ENCODE measurements around the gene VAV3. TPM values are rescaled to one million over a fixed set of nuclear protein-coding genes. Genes with fewer than 3 reads are reported as not detected.

The VAV3 gene
- total RNA-seq, 1 donor from 2014 or later: 2.9 TPM

GRCh38 chr1:107524301-107524700 is 440.7 kb downstream of the VAV3 start:
- no peak overlapping the region for H3K27ac Mint-ChIP-seq (ENCODE audit: unreplicated experiment)
- H3K27me3 Mint-ChIP-seq (ENCODE audit: low read depth): no peaks in the 10 kb centered on the region
- peaks cover 11% of the 10 kb centered on the region for H3K4me1 Mint-ChIP-seq
- no peaks in the 10 kb centered on the region for H3K36me3 Mint-ChIP-seq (ENCODE audit: low read depth)
- TF ChIP-seq CTCF (conservative IDR thresholded peaks at IDR 0.05): no peak
- no peak overlapping the region for H3K4me3 Mint-ChIP-seq
- no peak for DNase-seq (ENCODE audit: low read depth, low spot score)
- peaks cover 4% of the 10 kb centered on the region for H3K9me3 Mint-ChIP-seq

GRCh38 chr1:107523736-107524135 is 441.2 kb downstream of the VAV3 start:
- no peak for TF ChIP-seq CTCF (conservative IDR thresholded peaks at IDR 0.05)
- H3K9me3 Mint-ChIP-seq: peaks cover 4% of the 10 kb centered on the region

GRCh38 chr1:107523061-107523460 is 441.9 kb downstream of the VAV3 start:
- H3K27ac Mint-ChIP-seq (ENCODE audit: unreplicated experiment): no peak overlapping the region
- H3K4me1 Mint-ChIP-seq: peaks cover 11% of the 10 kb centered on the region
- DNase-seq (ENCODE audit: low read depth, low spot score): no peak

More at GRCh38 chr1:107523736-107524135, 441.2 kb downstream of the VAV3 start:
- H3K27me3 Mint-ChIP-seq (ENCODE audit: low read depth): no peaks in the 10 kb centered on the region
- H3K4me1 Mint-ChIP-seq: peaks cover 11% of the 10 kb centered on the region
- no peaks in the 10 kb centered on the region for H3K36me3 Mint-ChIP-seq (ENCODE audit: low read depth)
- no peak overlapping the region for H3K27ac Mint-ChIP-seq (ENCODE audit: unreplicated experiment)
- no peak for DNase-seq (ENCODE audit: low read depth, low spot score)
- H3K4me3 Mint-ChIP-seq: no peak overlapping the region

More at GRCh38 chr1:107523061-107523460, 441.9 kb downstream of the VAV3 start:
- TF ChIP-seq CTCF (conservative IDR thresholded peaks at IDR 0.05): no peak
- Mint-ChIP-seq H3K4me3 (no peak overlapping the region), H3K27me3 (ENCODE audit: low read depth) (no peaks in the 10 kb centered on the region), H3K36me3 (ENCODE audit: low read depth) (no peaks in the 10 kb centered on the region), H3K9me3 (peaks cover 4% of the 10 kb centered on the region)

Small RNA genes within 50 kb of the gene (microRNA-seq; reads per million reads assigned to microRNA genes)
- not detected for gene MIR7852

Other genes with a start within 250 kb of the VAV3 start
- gene SLC25A24, start 235.2 kb upstream of the VAV3 start, total RNA-seq: 47.6 and 48.6 TPM in 2 replicates